SK-N-MC (cell line): ENCODE data around the gene HOXA4.

Experiments used
- DNase-seq: peaks from one replicate; pipeline ENCODE4 v3.0.0-alpha.2; 2011; ENCODE audit warnings: low read depth, low spot score
- H3K27ac ChIP-seq: fragments of 200-600 bp; sonication (generic); 2 replicates; pipeline ENCODE4 v1.5.1; 2016; ENCODE audit warnings: mixed run types
- H3K36me3 ChIP-seq: fragments of 200-600 bp; sonication (generic); 2 replicates; pipeline ENCODE4 v1.6.1; 2017; ENCODE audit warnings: antibody characterized with exemption, low read length, mixed read lengths; ENCODE audit not compliant: insufficient read depth
- H3K4me3 ChIP-seq: fragments of 200-600 bp; sonication (generic); 2 replicates; pipeline ENCODE4 v1.5.1; 2016
- H3K9ac ChIP-seq: fragments of 200-600 bp; sonication (generic); 2 replicates; pipeline ENCODE4 v1.8.0; 2017; ENCODE audit warnings: mixed run types, mixed read lengths; ENCODE audit not compliant: insufficient read length
- H3K9me3 ChIP-seq: fragments of 200-600 bp; sonication (generic); 2 replicates; pipeline ENCODE4 v1.6.1; 2017; ENCODE audit warnings: low read depth, mild to moderate bottlenecking, antibody characterized with exemption, low read length, moderate library complexity, mixed read lengths
- EZH2 ChIP-seq: fragments of 200-600 bp; sonication (generic); IDR thresholded peaks from one replicate; pipeline ENCODE4 v1.6.1; 2017; ENCODE audit warnings: antibody characterized with exemption
- FOXP2 ChIP-seq: optimal IDR thresholded peaks from 2 replicates; pipeline ENCODE3; 2011; ENCODE audit warnings: mild to moderate bottlenecking, moderate library complexity; ENCODE audit not compliant: insufficient read depth; ENCODE audit errors: extremely low read length, control extremely low read depth
- POLR2AphosphoS5 ChIP-seq: IDR thresholded peaks from 2 replicates; pipeline ENCODE4 v1.6.1; 2012; ENCODE audit warnings: mild to moderate bottlenecking, low read depth, low read length, borderline replicate concordance

The HOXA4 gene

DNA sequence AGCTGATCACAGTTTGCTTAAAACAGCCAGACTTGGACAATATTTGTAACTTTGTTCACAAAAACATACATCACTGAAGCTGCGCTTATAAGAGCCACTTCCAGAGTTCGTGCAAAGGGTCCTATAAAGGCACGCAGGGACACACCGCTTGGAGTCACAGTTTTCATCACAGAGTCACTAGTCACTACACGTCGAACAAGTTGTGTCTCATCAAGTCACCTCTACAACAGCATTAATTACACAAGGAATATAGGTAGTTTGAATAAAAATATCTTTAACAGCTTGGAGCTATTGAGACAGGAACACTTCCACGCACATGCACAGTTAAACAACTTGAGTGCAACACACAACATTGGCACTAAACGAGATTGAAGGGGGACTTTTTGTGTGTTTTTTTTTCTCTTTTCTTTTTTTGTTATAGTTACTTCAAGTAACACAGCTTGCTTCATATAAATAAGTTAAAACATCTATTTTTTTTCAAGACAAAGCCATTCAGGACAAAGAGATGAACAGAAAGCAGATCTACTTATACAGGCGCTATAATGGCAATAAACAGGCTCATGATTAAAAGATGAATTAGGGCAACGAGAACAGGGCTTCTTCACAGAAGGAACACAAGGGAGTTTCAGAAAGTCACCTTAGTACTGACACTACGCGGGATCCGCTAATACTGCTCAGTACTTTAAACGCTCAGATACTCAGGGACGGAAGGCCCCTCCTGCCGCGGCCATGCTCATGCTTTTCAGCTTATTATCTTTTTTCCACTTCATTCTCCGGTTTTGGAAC, 10.8 kb upstream of the HOXA4 start:
- Histone ChIP-seq H3K9ac (no peak overlapping the region), H3K9me3 (no peaks in the 10 kb centered on the region), H3K27ac (no peak overlapping the region), H3K4me3 (no peak overlapping the region), H3K36me3 (no peaks in the 10 kb centered on the region)
- no peak for DNase-seq
- no peak for TF ChIP-seq POLR2AphosphoS5
- TF ChIP-seq FOXP2 = no peak
- TF ChIP-seq EZH2 = no peak

DNA sequence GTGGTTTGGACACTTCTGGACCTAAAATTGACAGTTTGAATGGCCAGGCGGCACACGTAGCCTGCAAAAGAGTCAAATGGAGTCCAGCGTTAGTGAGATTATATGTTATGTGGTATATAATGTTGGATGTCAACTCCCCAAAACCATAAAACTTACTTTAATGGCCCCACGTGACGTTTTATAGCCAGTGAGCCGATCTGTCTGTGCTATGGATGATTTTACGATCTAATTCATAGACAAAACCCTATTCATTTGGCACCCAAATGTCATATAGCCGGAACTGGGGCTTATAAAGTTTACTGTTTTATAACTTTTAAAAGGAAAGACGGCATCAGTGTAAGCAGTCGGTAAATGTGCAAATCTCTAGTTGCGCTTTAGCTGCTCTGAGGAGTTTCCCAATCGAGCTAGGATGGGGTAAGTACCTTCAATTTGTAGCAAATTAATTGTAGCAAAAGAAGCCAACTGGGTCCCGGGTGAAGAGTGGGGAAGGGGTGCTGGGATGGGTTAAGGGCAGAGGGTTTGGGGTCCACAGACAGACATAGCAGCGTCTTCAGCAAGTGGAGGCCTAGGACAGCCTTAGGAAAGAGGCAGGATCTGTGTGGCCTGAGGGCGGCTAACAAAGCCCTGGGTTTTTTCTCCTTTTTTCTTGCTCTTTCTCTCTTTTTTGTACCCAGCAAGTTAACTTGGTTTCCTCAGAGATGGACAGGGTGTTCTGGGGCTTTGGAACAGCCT, 9.7 kb upstream of the HOXA4 start:
- peak overlapping the region; percentile 55 for H3K4me3 ChIP-seq
- H3K27ac ChIP-seq = no peak overlapping the region
- H3K9ac ChIP-seq = no peak overlapping the region
- no peaks in the 10 kb centered on the region for H3K36me3 ChIP-seq
- no peak for TF ChIP-seq POLR2AphosphoS5
- H3K9me3 ChIP-seq = no peaks in the 10 kb centered on the region
- DNase-seq = peak; percentile 44

DNA sequence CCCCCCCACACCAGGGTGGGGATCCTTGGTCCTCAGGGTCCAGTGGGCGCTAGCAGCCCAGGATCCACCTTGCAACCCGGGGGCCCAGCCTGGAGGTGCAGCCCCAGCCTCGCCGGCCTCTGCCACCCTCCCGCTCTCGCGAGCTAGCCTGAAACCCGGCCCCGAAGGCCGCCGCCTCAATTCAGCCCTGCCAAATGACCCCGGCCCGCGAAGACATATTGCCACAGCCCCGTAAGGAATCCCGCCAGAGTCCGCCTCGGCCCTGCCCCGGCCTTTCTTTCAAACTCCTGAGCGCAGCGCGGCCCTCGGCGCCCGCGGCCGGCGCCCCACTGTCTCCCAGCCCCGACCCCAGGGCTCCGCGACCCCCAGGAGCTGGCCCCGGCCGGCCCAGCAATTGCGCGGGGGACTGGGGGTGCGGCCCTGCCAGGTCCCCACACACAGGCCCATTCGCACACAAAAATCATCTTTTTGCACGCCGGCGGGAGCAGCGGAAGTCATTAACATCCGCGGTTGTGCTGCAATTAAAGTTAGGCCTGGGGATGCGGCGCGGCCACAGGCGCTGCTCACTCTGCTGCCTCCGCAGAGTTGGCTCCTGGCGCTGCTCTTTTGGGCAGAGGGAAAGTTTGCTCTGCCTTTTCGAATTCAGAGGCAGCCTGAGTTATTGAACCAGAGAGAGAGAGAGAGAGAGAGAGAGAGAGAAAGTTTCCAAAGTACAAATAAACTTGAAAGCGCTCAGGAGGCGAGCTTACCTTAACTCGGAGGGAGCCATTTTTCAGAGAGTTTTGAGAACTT, 9.0 kb upstream of the HOXA4 start:
- Histone ChIP-seq H3K9me3 (no peaks in the 10 kb centered on the region), H3K27ac (no peak overlapping the region), H3K9ac (no peak overlapping the region), H3K36me3 (no peaks in the 10 kb centered on the region), H3K4me3 (peak overlapping the region; percentile 55)
- TF ChIP-seq POLR2AphosphoS5 (no peak), EZH2 (peak; percentile 84)
- no peak for DNase-seq

- H3K9ac ChIP-seq = no peak overlapping the region
- TF ChIP-seq FOXP2 (no peak), EZH2 (no peak), POLR2AphosphoS5 (no peak)
- H3K27ac ChIP-seq = no peak overlapping the region
- no peak overlapping the region; the same call in 1 of the 2 replicates for H3K4me3 ChIP-seq
- no peak for DNase-seq
- no peaks in the 10 kb centered on the region for H3K9me3 ChIP-seq
- H3K36me3 ChIP-seq = no peaks in the 10 kb centered on the region
These were observed 8.4 kb upstream of the HOXA4 start for GRCh38 chr7:27138985-27139333.

- TF ChIP-seq FOXP2 = no peak
- no peak for TF ChIP-seq POLR2AphosphoS5
- no peak for TF ChIP-seq EZH2
- H3K4me3 ChIP-seq = no peak overlapping the region
- DNase-seq = no peak
- H3K36me3 ChIP-seq = no peaks in the 10 kb centered on the region
- H3K27ac ChIP-seq = no peak overlapping the region
- no peak overlapping the region for H3K9ac ChIP-seq
- H3K9me3 ChIP-seq = no peaks in the 10 kb centered on the region
These were observed 7.9 kb upstream of the HOXA4 start for GRCh38 chr7:27138472-27138871.

GRCh38 chr7:27137640-27138315, 7.2 kb upstream of the HOXA4 start:
- Histone ChIP-seq H3K36me3 (no peaks in the 10 kb centered on the region), H3K27ac (no peak overlapping the region), H3K4me3 (no peak overlapping the region), H3K9me3 (no peaks in the 10 kb centered on the region), H3K9ac (no peak overlapping the region)
- no peak for TF ChIP-seq EZH2
- no peak for TF ChIP-seq POLR2AphosphoS5
- TF ChIP-seq FOXP2 = no peak
- no peak for DNase-seq

- Histone ChIP-seq H3K36me3 (no peaks in the 10 kb centered on the region), H3K27ac (no peak overlapping the region), H3K4me3 (no peak overlapping the region), H3K9me3 (no peaks in the 10 kb centered on the region), H3K9ac (no peak overlapping the region)
- no peak for TF ChIP-seq EZH2
- TF ChIP-seq POLR2AphosphoS5 = no peak
- no peak for TF ChIP-seq FOXP2
- no peak for DNase-seq
These were observed 3.8 kb upstream of the HOXA4 start for GRCh38 chr7:27134392-27134791.

DNA sequence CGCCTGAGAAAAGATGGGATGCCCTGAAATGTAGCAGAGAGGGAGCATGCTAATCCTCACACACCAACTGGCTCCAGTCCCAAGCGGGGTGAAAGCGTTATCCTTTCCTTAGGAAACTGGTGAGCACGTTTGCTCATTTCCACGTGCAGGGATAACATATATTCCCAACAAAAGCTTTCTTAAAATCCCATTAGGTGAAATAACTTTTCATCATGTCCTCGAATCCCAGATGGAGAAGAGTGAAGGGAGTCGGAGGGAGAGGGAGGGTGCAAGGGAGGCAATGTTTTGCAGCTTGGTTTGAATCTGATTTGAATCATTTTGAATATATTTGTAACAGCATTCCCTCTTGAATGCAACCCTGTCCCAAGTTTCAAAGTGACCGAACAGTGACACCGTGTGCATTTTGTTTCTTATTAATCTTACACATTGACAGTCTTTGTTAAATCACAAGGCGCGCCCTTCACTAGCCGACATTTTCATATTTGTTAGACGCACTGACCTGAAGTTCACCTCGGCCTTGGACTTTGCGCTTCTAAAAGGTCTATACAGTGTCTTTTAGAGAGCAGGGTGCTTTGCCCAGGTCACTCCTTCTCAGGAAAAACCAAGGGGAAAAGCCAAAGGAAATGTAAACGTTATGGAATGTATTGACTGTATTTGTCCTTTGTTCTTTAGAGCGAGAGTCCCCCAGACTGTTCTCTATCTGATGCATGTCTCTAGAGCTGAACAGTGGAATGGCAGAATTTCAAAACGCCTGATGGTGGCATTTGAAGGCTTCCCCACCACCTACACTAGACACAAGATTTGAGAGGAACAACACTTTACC, 3.1 kb upstream of the HOXA4 start:
- Histone ChIP-seq H3K9me3 (no peaks in the 10 kb centered on the region), H3K9ac (no peak overlapping the region), H3K27ac (no peak overlapping the region), H3K36me3 (no peaks in the 10 kb centered on the region), H3K4me3 (no peak overlapping the region)
- DNase-seq = no peak
- TF ChIP-seq POLR2AphosphoS5 = no peak
- TF ChIP-seq FOXP2 = no peak
